ENCODE measurements around the gene IGSF9. TPM values are rescaled to one million over a fixed set of nuclear protein-coding genes. Genes with fewer than 3 reads are reported as not detected.

IGSF9 gene
- total RNA-seq, 1 donor from 2014 or later, result 68.2 TPM

DNA sequence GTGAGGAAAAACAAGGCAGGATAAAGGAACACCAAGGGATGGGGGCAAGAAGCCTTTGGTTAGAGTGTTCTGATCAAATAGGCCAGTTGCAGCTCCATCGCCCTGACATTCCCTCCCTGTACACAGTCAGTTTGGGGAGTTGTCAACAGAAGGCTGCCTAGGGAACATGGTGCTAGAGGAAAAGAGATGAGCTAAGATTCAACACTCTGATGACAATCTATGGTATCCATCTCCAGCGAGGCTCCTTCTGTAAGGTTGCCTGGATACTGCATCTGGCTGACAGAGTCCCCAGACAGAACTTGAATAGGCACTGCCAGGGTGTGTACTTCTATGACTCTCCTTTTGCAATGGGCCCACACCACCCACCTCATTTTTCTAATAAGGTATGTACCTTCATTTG, 19.9 kb upstream of the IGSF9 start:
- Mint-ChIP-seq H3K27ac (no peak overlapping the region), H3K27me3 (peaks cover 4% of the 10 kb centered on the region), H3K4me3 (ENCODE audit: low read depth) (no peak overlapping the region), H3K4me1 (ENCODE audit: low read depth) (peaks cover 6% of the 10 kb centered on the region), H3K36me3 (ENCODE audit: insufficient read depth) (no peaks in the 10 kb centered on the region), H3K9me3 (ENCODE audit: low read depth) (no peaks in the 10 kb centered on the region)
- no peak for DNase-seq (ENCODE audit: low spot score, unreplicated experiment)
- TF ChIP-seq, protein P1, sequence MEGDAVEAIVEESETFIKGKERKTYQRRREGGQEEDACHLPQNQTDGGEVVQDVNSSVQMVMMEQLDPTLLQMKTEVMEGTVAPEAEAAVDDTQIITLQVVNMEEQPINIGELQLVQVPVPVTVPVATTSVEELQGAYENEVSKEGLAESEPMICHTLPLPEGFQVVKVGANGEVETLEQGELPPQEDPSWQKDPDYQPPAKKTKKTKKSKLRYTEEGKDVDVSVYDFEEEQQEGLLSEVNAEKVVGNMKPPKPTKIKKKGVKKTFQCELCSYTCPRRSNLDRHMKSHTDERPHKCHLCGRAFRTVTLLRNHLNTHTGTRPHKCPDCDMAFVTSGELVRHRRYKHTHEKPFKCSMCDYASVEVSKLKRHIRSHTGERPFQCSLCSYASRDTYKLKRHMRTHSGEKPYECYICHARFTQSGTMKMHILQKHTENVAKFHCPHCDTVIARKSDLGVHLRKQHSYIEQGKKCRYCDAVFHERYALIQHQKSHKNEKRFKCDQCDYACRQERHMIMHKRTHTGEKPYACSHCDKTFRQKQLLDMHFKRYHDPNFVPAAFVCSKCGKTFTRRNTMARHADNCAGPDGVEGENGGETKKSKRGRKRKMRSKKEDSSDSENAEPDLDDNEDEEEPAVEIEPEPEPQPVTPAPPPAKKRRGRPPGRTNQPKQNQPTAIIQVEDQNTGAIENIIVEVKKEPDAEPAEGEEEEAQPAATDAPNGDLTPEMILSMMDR (IDR thresholded peaks at IDR 0.05; ENCODE audit: unreplicated experiment), result no peak

GRCh38 chr1:159964144-159964543, 18.7 kb upstream of the IGSF9 start:
- no peak for DNase-seq (ENCODE audit: low spot score, unreplicated experiment)
- Mint-ChIP-seq H3K4me3 (ENCODE audit: low read depth) (no peak overlapping the region), H3K36me3 (ENCODE audit: insufficient read depth) (no peaks in the 10 kb centered on the region), H3K4me1 (ENCODE audit: low read depth) (peaks cover 9% of the 10 kb centered on the region), H3K27me3 (peaks cover 11% of the 10 kb centered on the region), H3K27ac (no peak overlapping the region), H3K9me3 (ENCODE audit: low read depth) (no peaks in the 10 kb centered on the region)
- TF ChIP-seq, protein P1 (IDR thresholded peaks at IDR 0.05; ENCODE audit: unreplicated experiment), result no peak

GRCh38 chr1:159962176-159962575, 16.8 kb upstream of the IGSF9 start:
- Mint-ChIP-seq H3K27me3 (peaks cover 7% of the 10 kb centered on the region), H3K36me3 (ENCODE audit: insufficient read depth) (no peaks in the 10 kb centered on the region), H3K9me3 (ENCODE audit: low read depth) (no peaks in the 10 kb centered on the region), H3K4me3 (ENCODE audit: low read depth) (no peak overlapping the region), H3K27ac (no peak overlapping the region), H3K4me1 (ENCODE audit: low read depth) (peaks cover 12% of the 10 kb centered on the region)
- DNase-seq (ENCODE audit: low spot score, unreplicated experiment), result no peak
- TF ChIP-seq, protein P1 (IDR thresholded peaks at IDR 0.05; ENCODE audit: unreplicated experiment), result no peak

- Mint-ChIP-seq H3K9me3 (ENCODE audit: low read depth) (no peaks in the 10 kb centered on the region), H3K27me3 (peaks cover 7% of the 10 kb centered on the region), H3K4me1 (ENCODE audit: low read depth) (peaks cover 12% of the 10 kb centered on the region), H3K4me3 (ENCODE audit: low read depth) (no peak overlapping the region), H3K36me3 (ENCODE audit: insufficient read depth) (no peaks in the 10 kb centered on the region), H3K27ac (no peak overlapping the region)
- TF ChIP-seq, protein P1 (IDR thresholded peaks at IDR 0.05; ENCODE audit: unreplicated experiment), result no peak
- no peak for DNase-seq (ENCODE audit: low spot score, unreplicated experiment)
Observed at GRCh38 chr1:159961636-159962035, 16.2 kb upstream of the IGSF9 start.

GRCh38 chr1:159960721-159961381, 15.4 kb upstream of the IGSF9 start:
- Mint-ChIP-seq H3K4me1 (ENCODE audit: low read depth) (peaks cover 12% of the 10 kb centered on the region), H3K27ac (no peak overlapping the region), H3K4me3 (ENCODE audit: low read depth) (no peak overlapping the region), H3K27me3 (peaks cover 7% of the 10 kb centered on the region), H3K9me3 (ENCODE audit: low read depth) (no peaks in the 10 kb centered on the region), H3K36me3 (ENCODE audit: insufficient read depth) (no peaks in the 10 kb centered on the region)
- no peak for DNase-seq (ENCODE audit: low spot score, unreplicated experiment)
- TF ChIP-seq, protein P1 (IDR thresholded peaks at IDR 0.05; ENCODE audit: unreplicated experiment), result no peak
